ENCODE measurements around the gene GDPGP1. TPM values are rescaled to one million over a fixed set of nuclear protein-coding genes. Genes with fewer than 3 reads are reported as not detected.

The GDPGP1 gene
- polyA plus RNA-seq, 1 donor (not counting 4 experiments of a cell fraction or from before 2014, with no cell fraction given) = 0.92 TPM

- TF ChIP-seq EZH2 (IDR thresholded peaks at IDR 0.05; ENCODE audit: low read length) = no peak
- no peak for TF ChIP-seq CTCF (optimal IDR thresholded peaks at IDR 0.05 in 1 of 3, IDR thresholded peaks at IDR 0.05 in 1 of 3, conservative IDR thresholded peaks at IDR 0.05 in 1 of 3; ENCODE audit: extremely low read depth in 1 of 3, insufficient read depth in 2 of 3, low read length in 3 of 3)
- peaks cover 18 to 21% of the 10 kb centered on the region in 2 experiments for H3K36me3 ChIP-seq (ENCODE audit: control insufficient read depth in 2 of 2, extremely low read depth in 1 of 2, insufficient read depth in 2 of 2, low read length in 2 of 2)
- peaks cover 25% of the 10 kb centered on the region for H3K4me1 ChIP-seq (ENCODE audit: control insufficient read depth, extremely low read depth, insufficient read depth, low read length)
- H2AFZ ChIP-seq (ENCODE audit: control insufficient read depth, low read length) = peak within 1 kb of the TSS; percentile 76
- dilution Hi-C loops (cut with MboI; ENCODE audit: extremely low pct_ligation_motif_present, low sequenced_read_pairs) = no loop called here
- H3K4me2 ChIP-seq (ENCODE audit: control insufficient read depth, extremely low read depth, insufficient read depth, low read depth, low read length) = peak within 1 kb of the TSS; percentile 88
- no peaks in the 10 kb centered on the region for H3K9me3 ChIP-seq (ENCODE audit: control insufficient read depth, low read depth, low read length)
- H3K27ac ChIP-seq (ENCODE audit: control insufficient read depth, insufficient read depth, low read length) = peak within 1 kb of the TSS; percentile 78
- H3K9me1 ChIP-seq (ENCODE audit: control insufficient read depth, extremely low read depth, insufficient read depth, low read length) = no peaks in the 10 kb centered on the region
- peak; percentile 79 for DNase-seq (ENCODE audit: low read depth, low spot score)
- no peak for FAIRE-seq
- H3K9ac ChIP-seq (ENCODE audit: control insufficient read depth, extremely low read depth, insufficient read depth, low read length) = peak within 1 kb of the TSS; percentile 86
- H3K4me3 ChIP-seq (ENCODE audit: control insufficient read depth in 2 of 3, extremely low read depth in 1 of 3, insufficient read depth in 2 of 3, low read depth in 1 of 3, low read length in 3 of 3) = peak within 1 kb of the TSS; percentile 72 to 76 (median 73)
- H3K27me3 ChIP-seq (ENCODE audit: control insufficient read depth, extremely low read depth, insufficient read depth, low read length) = no peaks in the 10 kb centered on the region
- peaks cover 3% of the 10 kb centered on the region for H4K20me1 ChIP-seq (ENCODE audit: control insufficient read depth, extremely low read depth, insufficient read depth, low read length)
- peaks cover 15% of the 10 kb centered on the region for H3K79me2 ChIP-seq (ENCODE audit: control insufficient read depth, insufficient read depth, low read length)
These were observed 468 bp upstream of the GDPGP1 start, which contains the start of gene CIB1 for GRCh38 chr15:90233387-90234095. TSS of gene CIB1 (minus strand) at chr15:90233941. CDS start at chr15:90233885, 56 bp downstream.

- H3K9ac ChIP-seq (ENCODE audit: control insufficient read depth, extremely low read depth, insufficient read depth, low read length) = no peak overlapping the region
- no peak overlapping the region for H3K4me3 ChIP-seq (ENCODE audit: control insufficient read depth in 2 of 3, extremely low read depth in 1 of 3, insufficient read depth in 2 of 3, low read depth in 1 of 3, low read length in 3 of 3)
- peaks cover 0 to 6% of the 10 kb centered on the region in 2 experiments for H3K36me3 ChIP-seq (ENCODE audit: control insufficient read depth in 2 of 2, extremely low read depth in 1 of 2, insufficient read depth in 2 of 2, low read length in 2 of 2)
- no peak overlapping the region for H2AFZ ChIP-seq (ENCODE audit: control insufficient read depth, low read length)
- no peaks in the 10 kb centered on the region for H3K9me1 ChIP-seq (ENCODE audit: control insufficient read depth, extremely low read depth, insufficient read depth, low read length)
- H3K9me3 ChIP-seq (ENCODE audit: control insufficient read depth, low read depth, low read length) = no peaks in the 10 kb centered on the region
- peaks cover 6% of the 10 kb centered on the region for H3K4me1 ChIP-seq (ENCODE audit: control insufficient read depth, extremely low read depth, insufficient read depth, low read length)
- no peak for TF ChIP-seq EZH2 (IDR thresholded peaks at IDR 0.05; ENCODE audit: low read length)
- no peak for TF ChIP-seq CTCF (optimal IDR thresholded peaks at IDR 0.05 in 1 of 3, IDR thresholded peaks at IDR 0.05 in 1 of 3, conservative IDR thresholded peaks at IDR 0.05 in 1 of 3; ENCODE audit: extremely low read depth in 1 of 3, insufficient read depth in 2 of 3, low read length in 3 of 3)
- H3K27me3 ChIP-seq (ENCODE audit: control insufficient read depth, extremely low read depth, insufficient read depth, low read length) = no peaks in the 10 kb centered on the region
- DNase-seq (ENCODE audit: low read depth, low spot score) (no peak), FAIRE-seq (no peak)
- no peaks in the 10 kb centered on the region for H4K20me1 ChIP-seq (ENCODE audit: control insufficient read depth, extremely low read depth, insufficient read depth, low read length)
- H3K4me2 ChIP-seq (ENCODE audit: control insufficient read depth, extremely low read depth, insufficient read depth, low read depth, low read length) = no peak overlapping the region
- no peak overlapping the region for H3K27ac ChIP-seq (ENCODE audit: control insufficient read depth, insufficient read depth, low read length)
- H3K79me2 ChIP-seq (ENCODE audit: control insufficient read depth, insufficient read depth, low read length) = no peaks in the 10 kb centered on the region
- dilution Hi-C loops (cut with MboI; ENCODE audit: extremely low pct_ligation_motif_present, low sequenced_read_pairs) = no loop called here
These were observed 5.4 kb downstream of the GDPGP1 start for GRCh38 chr15:90239371-90239770.

Measured in keratinocyte (primary cell).